NCI-H748 (cell line): ENCODE data around the gene NUP210.
A peak's percentile ranks its signal among the peaks of the same experiment; 100 is the strongest.

Experiments used
- DNase-seq: peaks from one replicate; lab custom pipeline; 2025; ENCODE audit not compliant: unreplicated experiment; lab: John Stamatoyannopoulos, UW

NUP210 gene

DNA sequence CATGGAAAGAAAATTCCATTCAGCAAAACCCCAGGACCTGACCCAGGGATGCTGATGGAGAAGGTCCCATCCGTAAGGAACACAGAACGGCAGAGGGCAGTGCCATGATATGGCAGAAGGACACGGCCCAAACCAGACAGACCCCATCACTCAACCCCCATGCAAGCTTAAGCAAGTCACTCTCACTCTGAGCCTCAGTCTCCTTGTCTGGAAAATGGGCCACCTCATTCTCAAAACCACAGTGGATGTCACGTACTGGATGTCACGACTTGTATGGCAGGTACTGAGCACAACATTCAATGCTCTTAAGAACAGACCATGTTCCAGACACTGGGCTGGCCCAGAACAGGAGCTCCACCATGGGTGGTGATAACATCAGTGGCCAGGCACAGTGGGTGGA, 90.4 kb downstream of the NUP210 start:
- DNase-seq = no peak

DNA sequence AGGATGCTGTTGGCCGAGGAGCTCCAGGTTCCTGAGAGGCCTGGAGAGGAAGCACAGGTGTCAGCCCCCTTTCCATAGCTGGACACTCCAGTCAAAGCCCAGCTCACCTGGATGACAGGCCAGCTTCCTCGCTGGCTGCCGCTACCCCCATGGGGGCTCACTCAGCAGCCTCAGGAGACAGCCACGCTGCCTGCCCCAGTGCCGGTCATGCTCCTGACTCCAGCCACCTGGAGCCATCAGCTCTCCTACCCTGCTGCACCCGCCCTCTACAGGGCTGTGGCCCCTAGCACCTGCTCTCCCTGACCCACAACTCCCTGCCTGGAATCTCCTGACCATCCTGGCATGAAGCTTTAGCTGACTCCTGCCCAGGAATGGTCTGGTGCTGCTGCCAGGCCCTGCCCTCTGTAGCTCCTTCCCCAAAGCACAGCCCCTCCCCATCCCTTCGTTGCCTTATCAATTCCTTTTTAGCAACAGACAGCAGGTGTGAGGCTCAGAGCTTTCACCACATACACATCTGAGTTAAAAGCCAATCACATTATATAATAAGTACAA, 94.2 kb downstream of the NUP210 start:
- DNase-seq = peak; percentile 89

GRCh38 chr3:13324835-13325501, 95.2 kb downstream of the NUP210 start:
- peak; percentile 66 for DNase-seq

DNA sequence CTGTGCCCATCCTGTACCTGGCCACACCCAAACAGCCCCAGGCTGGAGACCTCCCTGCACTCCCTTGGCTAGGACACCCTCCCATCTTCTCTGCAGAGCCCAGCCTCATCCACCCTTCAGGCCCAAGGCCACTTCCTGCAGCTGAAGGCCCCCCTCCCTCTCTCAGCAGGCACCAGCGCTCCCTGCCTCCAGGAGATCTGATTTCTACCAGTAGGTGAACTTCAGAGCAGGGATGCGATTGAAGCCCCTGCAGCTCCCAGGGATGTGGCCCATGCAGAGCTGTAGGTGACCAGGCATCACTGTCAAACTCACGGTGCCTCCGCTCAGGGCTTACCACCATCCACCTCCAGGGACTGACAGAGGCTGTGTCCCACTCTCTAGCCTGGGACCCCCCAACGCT, 96.3 kb downstream of the NUP210 start:
- DNase-seq = no peak

DNA sequence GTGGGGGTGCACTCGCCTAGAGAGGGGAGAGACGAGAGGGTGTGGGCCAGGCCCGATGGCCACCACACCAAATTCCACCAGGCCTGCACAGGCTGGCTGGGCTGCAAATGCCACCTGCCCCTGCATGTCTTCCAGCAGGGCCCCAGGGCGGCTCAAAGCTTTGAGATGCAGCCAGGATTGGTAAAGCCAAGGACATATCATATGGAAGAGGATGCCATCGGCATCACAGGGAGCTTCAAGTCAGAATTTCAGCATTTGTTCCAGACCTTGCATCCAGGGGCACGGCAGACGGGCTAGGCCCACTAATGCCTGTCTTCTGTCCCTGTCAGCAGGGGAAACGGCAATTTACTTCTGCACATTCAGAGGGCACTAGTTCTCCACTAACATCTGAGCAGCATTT, 97.8 kb downstream of the NUP210 start:
- DNase-seq = no peak

DNA sequence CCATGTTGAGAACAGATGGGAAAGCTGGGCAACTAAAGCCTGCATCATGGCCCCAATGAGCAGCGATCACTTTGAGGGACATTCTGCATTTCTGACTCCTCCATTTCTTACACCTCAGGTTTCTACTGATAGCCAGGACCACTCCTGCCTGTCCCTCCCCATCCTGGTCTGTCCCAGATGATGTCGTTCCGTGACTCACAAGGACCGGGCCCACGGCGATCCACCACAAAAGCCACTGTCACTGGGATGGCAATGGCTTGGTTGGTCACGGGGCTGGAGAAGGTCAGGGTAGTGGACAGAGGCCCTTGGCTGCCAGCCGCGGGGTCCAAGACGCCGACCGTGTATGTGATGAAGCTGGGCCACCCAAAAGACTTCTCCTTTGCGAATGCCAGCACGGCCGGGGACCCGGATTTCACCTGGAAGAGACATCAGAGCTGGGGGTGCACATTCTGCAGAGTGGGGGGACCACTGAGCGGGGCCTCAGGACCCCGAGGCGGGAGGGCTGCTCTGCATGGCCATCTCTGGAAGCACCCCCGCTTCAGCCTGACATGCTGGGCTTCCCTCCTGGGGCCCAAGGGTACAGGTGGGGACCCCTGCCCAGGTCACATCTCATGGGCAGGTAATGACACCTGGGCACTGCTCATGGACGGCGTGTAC, 100.4 kb downstream of the NUP210 start:
- no peak for DNase-seq

GRCh38 chr3:13318626-13319470, 101.3 kb downstream of the NUP210 start:
- no peak for DNase-seq

DNA sequence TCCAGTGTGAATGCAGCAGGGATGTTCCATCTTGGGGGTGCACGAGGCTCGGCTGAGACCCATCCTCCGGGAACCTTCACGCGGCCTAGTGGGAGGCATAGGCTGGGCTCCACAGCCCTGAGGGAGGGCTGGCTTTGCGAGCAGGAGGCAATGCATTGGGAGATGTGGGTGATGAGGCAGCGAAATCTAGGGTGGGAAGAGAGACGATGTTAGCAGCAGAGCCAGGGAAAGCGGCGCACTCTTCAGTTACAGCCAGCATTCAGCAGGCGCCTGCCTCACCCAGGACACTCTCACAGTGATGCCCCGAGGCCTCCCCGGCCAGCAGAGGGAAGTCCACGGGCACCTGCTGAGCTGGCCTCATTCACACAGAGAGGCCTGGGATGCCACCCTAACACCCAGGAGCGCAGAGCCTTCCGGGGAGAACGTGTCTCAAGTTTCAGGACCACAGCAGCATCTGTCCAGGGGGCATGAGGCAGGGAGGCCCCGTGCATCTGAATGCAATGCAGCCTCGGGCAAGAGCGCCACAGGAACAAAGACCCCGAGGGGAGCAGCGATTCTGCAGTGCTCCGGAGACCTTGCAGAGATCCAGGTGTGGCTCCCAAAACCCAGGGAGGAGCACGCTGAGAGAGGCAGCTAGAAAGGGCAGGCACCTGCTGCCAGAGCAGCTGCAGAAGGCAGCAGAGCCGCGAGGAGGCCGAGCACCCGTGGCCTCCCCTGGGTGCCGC, 102.4 kb downstream of the NUP210 start:
- DNase-seq = no peak

GRCh38 chr3:13316603-13317002, 103.5 kb downstream of the NUP210 start:
- no peak for DNase-seq

DNA sequence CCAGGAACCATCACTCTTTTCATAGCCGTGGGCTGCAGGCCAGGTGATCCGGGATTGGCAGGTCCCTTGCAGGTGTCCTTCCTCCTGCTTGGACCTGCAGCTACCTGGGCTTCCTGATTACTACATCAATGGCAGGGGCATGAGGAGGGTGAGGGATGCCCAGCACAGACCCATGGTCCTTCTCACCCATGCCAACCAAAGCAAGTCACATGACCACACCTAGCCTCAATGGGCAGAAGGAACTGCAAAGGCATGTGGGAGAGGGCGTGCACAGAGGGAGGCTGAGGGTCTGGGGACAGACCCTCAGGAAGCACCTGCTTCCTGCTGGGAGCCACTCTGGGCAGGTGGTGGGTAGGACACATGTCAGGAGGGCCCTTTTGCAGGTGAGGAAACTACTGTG, 105.2 kb downstream of the NUP210 start:
- no peak for DNase-seq

DNA sequence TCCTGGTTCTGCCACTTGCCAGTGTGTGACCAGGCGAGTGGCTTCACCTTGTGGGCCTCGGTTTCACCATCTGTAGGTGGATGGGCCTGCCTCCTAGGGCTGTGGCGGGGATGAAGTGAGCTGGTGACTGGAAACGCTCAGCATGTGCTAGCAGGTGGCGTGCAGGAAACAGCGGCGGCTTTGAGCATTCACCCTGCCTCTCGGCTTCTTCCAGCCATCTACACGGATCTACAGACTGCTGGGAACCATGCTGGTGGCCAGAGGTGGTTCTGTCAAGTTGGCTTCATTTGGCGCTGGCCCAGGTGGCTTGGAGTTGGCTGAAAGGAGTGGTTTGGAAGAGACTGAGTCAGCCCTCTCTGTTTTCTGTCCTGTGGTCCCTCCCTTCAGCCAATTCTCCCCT, 106.3 kb downstream of the NUP210 start:
- no peak for DNase-seq

- no peak for DNase-seq
Observed at GRCh38 chr3:13309004-13309403, 111.1 kb downstream of the NUP210 start.

GRCh38 chr3:13308380-13308801, 111.7 kb downstream of the NUP210 start:
- peak; percentile 36 for DNase-seq

DNA sequence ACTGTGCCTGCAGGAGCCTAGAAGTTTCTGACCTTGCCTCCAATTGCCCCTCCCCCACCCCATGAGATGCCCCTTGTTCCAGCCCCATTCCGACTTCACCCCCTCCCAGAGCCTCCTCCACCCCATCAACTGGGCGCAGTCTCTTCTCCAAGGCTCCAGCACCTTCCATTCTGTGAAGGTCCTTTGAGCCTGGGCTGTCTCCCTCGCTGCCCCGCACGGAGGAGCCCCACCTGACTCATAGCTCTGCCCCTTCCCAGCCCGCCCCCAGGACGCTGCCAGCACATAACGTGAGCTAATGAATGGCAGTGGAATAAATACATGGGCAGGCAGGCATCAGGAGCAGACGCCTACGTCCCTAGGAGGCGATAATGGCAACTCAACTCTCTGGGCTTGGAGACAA, 113.1 kb downstream of the NUP210 start:
- no peak for DNase-seq

- DNase-seq = no peak
Observed at GRCh38 chr3:13305623-13306022, 114.5 kb downstream of the NUP210 start.

DNA sequence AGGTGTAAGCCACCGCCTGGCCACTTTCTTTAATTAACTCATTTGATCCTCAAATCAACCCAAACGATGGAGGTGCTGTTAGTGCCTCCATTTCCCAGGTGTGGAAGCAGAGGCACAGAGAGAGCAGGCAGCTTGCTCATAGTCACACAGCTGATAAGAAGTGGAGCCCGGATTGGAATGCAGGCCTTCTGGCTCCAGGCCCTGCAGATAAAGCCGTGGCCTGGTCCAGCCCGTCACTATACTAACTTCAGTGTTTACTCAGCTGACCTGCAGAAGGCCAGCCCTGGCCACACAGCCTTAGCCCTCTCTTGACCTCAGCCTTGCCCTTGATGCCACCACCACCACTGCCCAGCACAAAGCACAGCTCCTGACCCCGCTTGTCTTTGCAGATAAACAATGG, 116.7 kb downstream of the NUP210 start:
- DNase-seq = no peak

GRCh38 chr3:13301286-13301987, 118.7 kb downstream of the NUP210 start:
- DNase-seq = peak; percentile 10

GRCh38 chr3:13300546-13301285, 119.4 kb downstream of the NUP210 start:
- DNase-seq = no peak

DNA sequence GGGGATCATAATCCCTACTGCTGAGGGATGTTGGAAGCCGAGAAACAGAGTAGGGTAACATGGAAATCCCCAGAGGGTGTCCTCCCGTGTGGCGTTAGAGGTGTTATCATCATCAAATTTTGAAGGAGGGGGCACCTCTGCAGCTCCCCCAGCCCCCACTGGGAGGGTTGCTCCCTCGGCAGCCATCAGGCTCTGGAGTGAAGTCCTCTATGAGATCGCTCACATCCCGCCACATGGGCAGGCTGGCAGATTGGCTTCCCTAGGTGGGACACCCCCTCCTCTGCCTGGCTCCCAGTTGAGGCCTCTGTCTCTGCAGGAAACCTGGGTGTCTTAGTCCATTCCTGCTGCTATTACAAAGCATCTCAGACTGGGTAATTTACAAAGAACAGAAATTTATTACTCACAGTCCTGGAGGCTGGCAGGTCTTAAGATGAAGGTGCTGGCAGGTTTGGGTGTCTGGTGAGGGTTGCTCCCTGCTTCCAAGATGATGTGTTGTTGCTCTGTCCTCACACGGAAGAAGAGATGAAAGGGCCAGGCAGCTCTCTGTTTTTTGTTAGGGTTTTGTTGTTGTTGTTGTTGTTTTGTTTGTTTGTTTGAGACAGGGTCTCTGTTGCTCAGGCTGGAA, 120.5 kb downstream of the NUP210 start:
- no peak for DNase-seq
